HG03108 (cell line): ENCODE data around the gene JADE2.
"Not testable (repeated sequence)": the region's sequence is repeated elsewhere in the genome, so short reads cannot be mapped to it uniquely, and the experiment has no call there.

Source experiments
- ATAC-seq: cut with Tn5 transposase; IDR thresholded peaks from one replicate; pipeline ENCODE4 v1.9.1; 2021; ENCODE audit warnings: moderate library complexity; ENCODE audit not compliant: unreplicated experiment

JADE2 gene

GRCh38 chr5:134524826-134525682 is at the start of gene JADE2:
Gene JADE2 (plus strand): TSS chr5:134525670. CDS start chr5:134535858, 10,188 bp downstream.
- ATAC-seq: no peak

- no peak for ATAC-seq
Measured at GRCh38 chr5:134477462-134478245, 47.8 kb upstream of the JADE2 start.

GRCh38 chr5:134479839-134480238 is 45.6 kb upstream of the JADE2 start:
- ATAC-seq: no peak

- ATAC-seq: no peak
Measured at GRCh38 chr5:134489227-134489944, 36.1 kb upstream of the JADE2 start.

GRCh38 chr5:134490255-134490924 is 35.1 kb upstream of the JADE2 start:
- ATAC-seq: no peak

- no peak for ATAC-seq
Measured at GRCh38 chr5:134490925-134491271, 34.6 kb upstream of the JADE2 start.

GRCh38 chr5:134491841-134492442 is 33.5 kb upstream of the JADE2 start:
- ATAC-seq: no peak

GRCh38 chr5:134492568-134492967 is 32.9 kb upstream of the JADE2 start:
- ATAC-seq: no peak

- no peak for ATAC-seq
Measured at GRCh38 chr5:134493461-134494055, 31.9 kb upstream of the JADE2 start.

- ATAC-seq: no peak
Measured at GRCh38 chr5:134494780-134495179, 30.7 kb upstream of the JADE2 start.

GRCh38 chr5:134499905-134500304 is 25.6 kb upstream of the JADE2 start:
- not testable (repeated sequence) for ATAC-seq

- no peak for ATAC-seq
Measured at GRCh38 chr5:134500699-134501430, 24.6 kb upstream of the JADE2 start.

- no peak for ATAC-seq
Measured at GRCh38 chr5:134502259-134502658, 23.2 kb upstream of the JADE2 start.

- peak; percentile 82 for ATAC-seq
Measured at GRCh38 chr5:134503088-134503936, 22.2 kb upstream of the JADE2 start.

GRCh38 chr5:134503937-134504437 is 21.5 kb upstream of the JADE2 start:
- ATAC-seq: no peak

GRCh38 chr5:134504629-134505300 is 20.7 kb upstream of the JADE2 start:
- ATAC-seq: no peak
